HG03066 (cell line): Measurements from ENCODE around the gene HDDC2.
"Not testable (repeated sequence)": the region's sequence is repeated elsewhere in the genome, so short reads cannot be mapped to it uniquely, and the experiment has no call there.

Source experiments
- ATAC-seq: cut with Tn5 transposase; IDR thresholded peaks from one replicate; pipeline ENCODE4 v1.9.1; 2021; ENCODE audit warnings: low read depth; ENCODE audit not compliant: unreplicated experiment

Gene HDDC2

GRCh38 chr6:125307150-125307838 lies 5.5 kb upstream of the HDDC2 start:
- ATAC-seq = no peak

DNA sequence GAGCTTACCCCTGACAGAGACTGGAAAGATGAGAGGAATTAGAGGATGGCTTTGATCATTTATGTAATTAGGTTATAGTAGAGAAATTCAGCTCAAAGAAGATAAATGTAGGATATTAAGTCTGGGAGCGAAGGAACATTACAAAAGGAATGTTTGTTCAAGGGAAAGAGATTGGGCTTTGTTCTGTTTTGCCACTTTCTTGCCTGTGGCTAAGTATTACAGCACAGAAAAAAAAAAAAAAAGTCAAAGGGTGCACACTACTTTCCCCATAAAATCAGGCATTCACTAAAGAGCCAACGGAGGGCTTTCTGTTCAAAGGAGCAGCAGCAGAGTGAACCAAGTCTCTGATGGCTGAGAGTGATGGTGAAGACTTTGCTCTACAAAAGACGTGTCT lies 5.0 kb upstream of the HDDC2 start:
- ATAC-seq = no peak

DNA sequence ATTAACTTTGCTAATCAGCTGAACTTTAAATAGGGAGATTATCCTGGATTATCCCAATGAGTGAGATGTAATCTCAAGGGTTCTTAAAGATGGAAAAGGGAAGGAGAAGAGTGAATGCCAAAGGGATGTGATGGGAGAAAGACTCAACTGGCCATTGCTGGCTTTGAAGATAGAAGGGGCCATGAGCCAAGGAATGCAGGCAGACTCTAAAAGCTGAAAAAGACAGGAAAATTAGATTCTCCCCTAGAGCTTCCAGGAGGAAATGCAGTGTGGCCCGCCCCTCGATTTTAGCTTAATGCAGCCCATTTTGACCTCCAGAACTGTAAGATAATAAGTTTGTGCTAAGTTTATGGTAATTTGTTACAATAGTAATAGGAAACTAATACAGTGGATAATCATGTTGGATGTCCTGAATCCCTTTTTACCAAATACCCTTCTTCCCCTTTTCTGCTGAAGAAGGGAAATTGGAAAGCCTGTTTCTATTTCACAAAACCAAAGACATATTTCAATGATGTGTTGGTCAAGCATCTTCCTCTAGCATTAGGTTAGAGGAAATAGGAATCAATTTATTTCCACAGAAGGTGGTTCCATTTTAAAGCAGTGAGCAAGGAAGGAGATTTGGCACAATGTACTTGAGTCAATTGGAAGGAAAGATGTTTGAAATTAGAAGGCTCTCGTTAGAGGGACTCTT lies 3.3 kb upstream of the HDDC2 start:
- ATAC-seq = no peak

GRCh38 chr6:125303512-125303854 lies 1.7 kb upstream of the HDDC2 start:
- no peak for ATAC-seq

- ATAC-seq = no peak
These were observed 1.2 kb upstream of the HDDC2 start for GRCh38 chr6:125302840-125303511.

- ATAC-seq = no peak
These were observed 754 bp downstream of the HDDC2 start for GRCh38 chr6:125300992-125301434.

- no peak for ATAC-seq
These were observed 2.5 kb downstream of the HDDC2 start for GRCh38 chr6:125299257-125299656.

GRCh38 chr6:125296471-125296870 lies 5.3 kb downstream of the HDDC2 start:
- ATAC-seq = no peak

- ATAC-seq = no peak
These were observed 6.8 kb downstream of the HDDC2 start for GRCh38 chr6:125294925-125295324.

- no peak for ATAC-seq
These were observed 7.7 kb downstream of the HDDC2 start for GRCh38 chr6:125294036-125294435.

GRCh38 chr6:125293587-125293986 lies 8.2 kb downstream of the HDDC2 start:
- no peak for ATAC-seq

- ATAC-seq = no peak
These were observed 14.0 kb downstream of the HDDC2 start for GRCh38 chr6:125287718-125288117.

DNA sequence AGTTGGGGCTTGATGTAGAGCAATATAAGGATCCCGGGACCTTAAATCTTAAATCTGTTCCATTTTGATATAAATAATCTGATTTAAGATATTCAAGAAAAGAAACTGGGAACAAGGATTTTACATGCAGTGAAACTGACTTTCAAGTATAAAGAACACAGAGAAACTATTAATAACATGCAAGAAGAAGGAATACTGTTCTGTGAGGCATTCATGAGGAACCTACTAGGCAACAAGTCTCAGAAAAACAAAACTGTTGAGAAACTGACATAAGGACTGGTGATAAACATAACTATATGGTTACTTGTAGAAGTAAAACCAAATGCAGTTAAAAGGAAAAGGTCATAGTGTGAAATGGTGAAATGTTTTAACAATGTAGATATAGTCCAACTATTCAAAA lies 15.8 kb downstream of the HDDC2 start:
- ATAC-seq = no peak

- no peak for ATAC-seq
These were observed 16.4 kb downstream of the HDDC2 start for GRCh38 chr6:125285353-125285752.

- ATAC-seq = not testable (repeated sequence)
These were observed 19.3 kb downstream of the HDDC2 start for GRCh38 chr6:125282470-125282869.

GRCh38 chr6:125280370-125281035 lies 21.3 kb downstream of the HDDC2 start:
- not testable (repeated sequence) for ATAC-seq

- no peak for ATAC-seq
These were observed 21.8 kb downstream of the HDDC2 start for GRCh38 chr6:125279961-125280360.

GRCh38 chr6:125277838-125278237 lies 23.9 kb downstream of the HDDC2 start:
- ATAC-seq = no peak

GRCh38 chr6:125275779-125276178 lies 26.0 kb downstream of the HDDC2 start:
- ATAC-seq = no peak

DNA sequence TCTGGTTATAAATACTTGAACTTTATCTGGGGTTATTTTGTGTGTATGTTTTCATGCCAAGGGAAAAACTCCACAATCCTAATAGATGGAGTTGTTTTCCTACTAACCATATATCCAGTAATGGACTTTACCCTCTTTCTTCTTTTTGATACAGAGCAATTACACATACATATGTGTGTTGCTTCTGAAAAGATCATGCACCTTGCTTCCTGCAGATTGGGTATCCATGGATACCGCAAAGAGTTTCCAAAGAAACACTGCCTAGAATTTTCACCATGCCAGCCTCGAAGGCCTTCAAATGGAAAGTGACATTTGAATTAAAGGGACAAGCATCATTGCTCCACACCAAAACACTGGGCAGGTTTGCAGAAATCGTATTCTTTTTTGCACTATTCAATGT lies 26.8 kb downstream of the HDDC2 start:
- no peak for ATAC-seq

DNA sequence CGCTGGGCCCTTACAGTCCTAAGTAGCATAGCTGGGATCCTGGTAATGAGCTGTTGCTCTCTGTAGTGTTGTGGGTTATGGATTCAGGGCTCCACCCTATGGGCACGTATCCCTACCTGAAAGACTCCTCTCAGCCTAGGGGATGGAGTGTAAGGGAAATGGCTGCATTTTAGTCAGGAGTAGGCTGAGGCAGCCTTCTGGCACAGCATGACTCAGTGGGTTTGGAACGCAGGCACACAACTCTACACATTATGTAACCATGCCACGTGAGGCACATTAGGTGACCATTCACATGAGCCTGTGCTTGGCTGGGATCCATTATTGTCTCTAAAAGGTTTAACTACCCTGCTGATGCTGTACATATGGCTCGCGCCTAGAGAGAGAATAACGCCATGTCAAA lies 27.8 kb downstream of the HDDC2 start:
- ATAC-seq = no peak
